Skin of body (tissue), 2 donors: ENCODE measurements around the gene CCM2L. TPM values are rescaled to one million over a fixed set of nuclear protein-coding genes. Genes with fewer than 3 reads are reported as not detected.

Experiments used
- DNase-seq: peaks from one replicate; lab custom pipeline; 2025; lab: John Stamatoyannopoulos, UW
- total RNA-seq: library from RNA; depleted of rRNA; stranded (reverse); fragments of >200 nt; gene quantifications from one replicate; pipeline ENCODE4 v1.2.3, GENCODE V29; 2014

The CCM2L gene
- total RNA-seq, 1 donor from 2014 or later: 3.0 TPM

DNA sequence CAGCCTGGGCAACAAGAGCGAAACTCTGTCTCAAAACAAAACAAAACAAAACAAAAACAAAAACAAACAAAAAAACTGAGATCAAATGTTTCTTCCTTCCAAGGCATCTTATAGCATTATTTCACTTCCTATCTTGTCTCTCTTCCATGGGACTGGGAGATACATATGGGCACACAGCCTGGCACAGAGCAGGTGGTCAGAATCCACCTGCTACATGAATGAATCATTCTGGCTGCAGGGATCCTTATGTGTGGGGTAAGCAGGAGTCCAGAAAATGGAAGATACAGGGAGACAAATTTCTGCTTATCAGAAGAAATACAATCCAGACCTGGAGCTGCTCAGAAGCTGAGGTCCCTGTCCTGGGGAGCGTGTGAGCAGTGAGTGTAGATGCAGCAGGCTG is 18.2 kb upstream of the CCM2L start:
- DNase-seq: no peak

DNA sequence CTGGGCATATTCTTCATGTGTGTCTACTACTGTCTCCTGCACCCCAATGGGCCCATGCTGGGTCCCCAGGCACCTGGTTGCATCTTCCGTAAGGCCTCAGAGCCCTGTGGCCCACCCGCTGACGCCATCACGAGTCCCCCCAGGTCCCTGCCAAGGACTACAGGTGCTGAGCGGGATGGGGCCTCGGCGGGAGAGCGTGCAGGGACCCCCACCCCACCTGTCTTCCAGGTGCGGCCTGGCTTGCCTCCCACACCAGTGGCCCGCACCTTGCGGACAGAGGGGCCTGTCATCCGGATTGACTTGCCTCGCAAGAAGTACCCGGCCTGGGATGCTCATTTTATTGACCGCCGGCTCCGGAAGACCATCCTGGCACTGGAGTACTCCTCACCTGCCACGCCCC is 13.2 kb upstream of the CCM2L start:
- no peak for DNase-seq

DNA sequence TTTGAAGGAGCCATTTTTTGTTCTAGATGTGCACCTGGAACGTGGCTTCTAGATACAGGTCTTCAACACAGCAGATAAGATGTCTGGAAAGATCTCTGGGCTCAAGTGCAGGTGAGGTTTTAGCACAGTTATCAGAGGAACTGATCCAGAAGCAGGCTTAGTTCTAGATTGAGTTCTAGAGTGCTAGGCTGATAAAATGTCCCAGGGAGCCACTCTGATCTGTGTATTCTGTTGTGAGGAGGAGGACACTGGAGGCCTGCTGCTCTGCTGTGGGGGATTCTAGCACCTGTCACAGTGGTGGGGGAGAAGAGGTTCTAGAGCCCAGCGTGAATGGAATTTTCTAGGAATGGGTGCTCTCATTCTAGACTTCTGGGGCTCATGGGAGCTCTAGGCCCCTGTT is 12.0 kb upstream of the CCM2L start:
- no peak for DNase-seq

DNA sequence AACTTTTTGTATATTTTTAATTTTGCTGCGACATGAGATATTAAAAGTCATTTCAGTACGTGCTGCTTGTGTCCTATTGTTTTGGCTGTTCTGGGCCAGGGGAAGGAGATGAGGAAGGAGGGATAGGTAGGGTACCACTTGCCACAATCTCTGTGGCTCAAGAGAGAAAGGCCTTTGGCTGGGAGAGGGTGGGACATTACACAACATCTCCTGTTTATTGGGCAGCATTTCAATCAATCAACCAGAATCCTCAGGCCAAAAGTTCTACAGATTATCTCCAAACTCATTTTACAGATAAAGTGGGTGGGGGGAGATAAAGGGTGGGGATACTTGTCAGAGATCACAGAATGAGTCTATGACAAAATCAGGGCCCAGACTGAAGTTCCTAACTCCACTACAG is 6.9 kb upstream of the CCM2L start:
- DNase-seq: no peak

DNA sequence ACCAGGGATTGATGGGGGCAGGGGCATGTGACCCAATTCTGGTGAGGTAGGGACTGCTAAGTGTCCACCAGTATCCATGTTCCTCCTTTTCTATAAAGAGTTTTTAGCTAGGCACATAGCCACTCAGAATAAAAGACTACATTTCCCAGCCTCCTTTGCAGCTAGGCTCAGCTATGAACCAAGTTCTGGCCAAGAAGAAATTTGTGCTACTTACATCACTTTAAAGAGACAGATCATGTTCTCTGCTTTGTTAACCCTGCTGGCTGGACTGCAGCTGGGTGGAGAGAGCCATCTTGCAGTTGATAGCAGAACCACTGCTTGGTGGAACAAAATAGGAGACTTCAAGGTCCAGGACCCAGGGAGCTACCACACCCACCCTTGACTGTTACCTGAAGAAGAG is 5.3 kb upstream of the CCM2L start:
- no peak for DNase-seq

DNA sequence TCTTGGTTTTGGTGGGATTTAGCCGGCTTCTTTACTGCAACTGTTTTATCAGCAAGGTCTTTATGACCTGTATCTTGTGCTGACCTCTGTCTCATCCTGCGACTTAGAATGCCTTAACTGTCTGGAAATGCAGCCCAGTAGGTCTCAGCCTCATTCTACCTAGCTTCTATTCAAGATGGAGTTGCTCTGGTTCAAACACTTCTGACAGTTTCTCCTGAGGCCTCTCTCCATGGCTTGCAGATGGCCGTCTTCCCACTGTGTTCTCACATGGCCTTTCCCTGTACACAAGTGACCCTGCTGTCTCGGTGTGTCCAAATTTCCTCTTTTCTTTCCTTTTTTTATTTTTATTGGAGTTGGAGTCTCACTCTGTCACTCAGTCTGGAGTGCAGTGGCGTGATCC is 4.2 kb upstream of the CCM2L start:
- DNase-seq: no peak

DNA sequence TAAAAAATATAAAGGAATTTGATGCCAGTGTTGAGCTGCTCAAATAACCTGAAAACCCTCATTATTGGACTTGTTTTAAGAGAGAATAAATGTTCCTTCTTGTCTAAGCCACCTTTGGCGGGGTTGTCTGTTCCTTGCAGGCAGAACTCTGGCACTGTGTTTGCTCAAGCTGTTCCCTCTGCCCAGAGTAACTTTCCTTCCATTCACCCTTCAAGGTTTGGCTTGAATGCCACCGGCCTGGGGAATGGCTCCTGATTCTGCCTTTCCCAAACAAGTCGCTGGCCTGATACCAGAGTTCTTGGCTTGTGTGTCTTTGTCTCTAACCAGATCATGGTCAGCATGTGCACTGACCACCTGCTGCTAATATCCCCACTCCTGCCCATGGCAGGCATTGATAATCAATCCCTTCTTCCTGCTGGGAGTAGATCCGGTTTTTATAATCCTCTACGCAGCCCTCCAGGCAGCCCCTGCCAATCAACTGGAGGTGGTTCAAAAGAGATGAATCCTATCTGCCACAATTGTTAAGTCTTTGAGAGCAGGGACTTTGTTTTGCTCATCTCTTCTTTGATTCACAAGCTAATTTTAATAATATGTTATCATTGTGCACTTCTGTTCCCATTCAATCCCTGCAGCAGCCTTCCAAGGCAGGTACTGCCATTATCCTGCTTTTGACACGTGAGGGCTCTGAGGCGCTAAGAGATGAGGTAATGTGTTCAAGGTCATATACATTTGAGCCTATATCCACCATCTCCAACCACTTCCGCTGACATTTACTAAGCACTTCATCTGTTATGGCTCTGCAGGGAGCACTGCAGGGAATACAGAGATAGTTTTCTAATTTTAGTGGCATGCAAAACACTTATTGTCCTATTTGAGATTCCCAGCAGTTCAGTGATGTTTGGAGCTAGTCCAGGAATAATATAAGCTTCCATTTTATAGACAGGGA is 3.1 kb upstream of the CCM2L start:
- DNase-seq: no peak

DNA sequence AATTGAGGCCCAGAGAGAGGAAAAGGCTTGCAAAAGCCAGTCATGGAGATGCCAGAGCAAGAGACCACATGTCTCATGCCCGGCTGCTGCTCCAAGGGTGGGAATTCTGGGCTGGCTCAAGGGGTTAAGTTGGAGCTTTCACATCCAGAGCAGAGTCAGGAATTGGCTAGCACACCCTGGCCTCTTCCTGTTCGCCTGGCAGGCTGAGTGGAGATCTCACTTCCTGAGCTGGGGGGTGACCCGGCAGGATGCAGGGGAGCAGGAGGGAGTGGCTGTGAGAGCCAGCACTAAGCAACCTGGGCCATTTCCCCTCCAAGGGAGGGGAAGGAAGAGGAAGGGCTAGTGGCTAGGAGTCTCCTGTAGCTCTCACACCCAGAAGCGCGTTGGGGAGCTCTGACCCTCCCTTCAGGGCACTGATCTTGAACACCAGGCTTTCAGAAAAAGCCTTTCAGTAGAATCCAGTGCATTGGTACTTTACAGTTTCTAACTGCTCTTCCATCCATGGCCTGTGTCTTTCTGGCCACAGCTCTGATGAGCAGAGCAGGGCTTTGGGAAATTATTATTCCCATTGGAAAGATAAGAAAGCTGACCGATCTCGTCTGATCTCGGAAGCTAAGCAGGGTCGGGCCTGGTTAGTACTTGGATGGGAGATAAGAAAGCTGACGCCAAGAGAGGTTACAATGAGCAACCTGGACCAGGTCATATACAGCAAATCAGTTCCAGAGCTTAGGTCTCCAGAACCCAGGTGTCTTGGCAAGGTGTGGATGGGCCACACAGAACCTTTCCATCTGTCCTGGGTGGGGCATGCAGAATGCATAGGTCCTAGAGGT is 2.2 kb upstream of the CCM2L start:
- peak; percentile 37 for DNase-seq

DNA sequence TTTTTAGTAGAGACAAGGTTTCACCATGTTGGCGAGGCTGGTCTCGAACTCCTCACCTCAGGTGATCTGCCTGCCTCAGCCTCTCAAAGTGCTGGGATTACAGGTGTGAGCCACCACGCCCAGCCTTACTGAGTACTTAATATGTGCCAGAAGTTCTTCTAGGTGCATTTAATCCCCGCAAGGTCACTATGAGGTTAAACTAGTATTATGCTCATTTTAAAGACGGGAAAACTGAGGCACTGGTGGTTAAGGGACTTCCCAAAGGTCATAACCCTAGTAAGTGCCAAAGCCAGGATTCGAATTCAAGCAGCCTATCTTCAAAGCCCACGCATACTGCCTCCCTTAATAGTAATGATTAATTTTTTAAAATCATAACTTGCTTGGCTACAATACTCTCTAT is 674 bp upstream of the CCM2L start:
- no peak for DNase-seq

DNA sequence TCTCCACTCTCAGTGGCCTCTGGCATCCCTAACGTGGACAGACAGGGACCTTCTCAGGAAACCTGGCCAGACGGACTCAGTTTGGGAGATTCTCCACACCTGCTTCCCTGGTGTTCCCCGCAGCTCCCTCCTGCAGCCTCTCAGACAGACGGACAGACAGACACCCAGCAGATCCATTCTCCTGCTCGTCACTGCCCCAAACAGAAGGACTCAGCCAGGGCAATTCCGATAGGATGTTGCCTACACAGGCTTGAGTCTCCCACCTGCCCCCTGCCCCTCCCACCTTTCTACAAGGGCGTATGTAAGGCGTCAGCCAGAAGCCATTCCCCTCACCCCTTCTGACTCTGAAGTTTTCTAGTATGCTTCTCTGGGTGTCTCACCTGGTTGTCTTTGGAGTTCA is 428 bp downstream of the CCM2L start:
- no peak for DNase-seq

DNA sequence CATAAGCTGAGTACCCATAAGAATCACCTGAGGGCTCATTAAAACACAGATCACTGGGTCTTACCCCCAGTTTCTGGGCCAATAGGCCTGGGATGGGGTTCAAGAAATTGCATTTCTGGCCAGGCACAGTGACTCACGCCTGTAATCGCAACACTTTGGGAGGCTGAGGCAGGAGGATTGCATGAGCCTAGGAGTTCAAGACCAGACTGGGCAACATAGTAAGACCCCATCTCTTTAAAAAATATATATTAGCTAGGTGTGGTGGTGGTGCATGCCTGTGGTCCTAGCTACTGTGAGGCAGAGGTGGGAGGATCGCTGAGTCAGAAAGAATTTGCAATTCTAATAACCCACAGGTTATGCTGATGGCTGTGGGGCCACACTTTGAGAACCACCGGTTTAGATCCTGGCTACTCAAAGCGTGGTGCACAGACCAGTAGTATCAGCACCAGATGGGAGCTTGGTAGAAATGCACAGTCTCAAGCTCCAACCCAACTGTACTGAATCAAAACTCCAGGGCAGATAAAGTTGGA is 2.0 kb downstream of the CCM2L start:
- no peak for DNase-seq

DNA sequence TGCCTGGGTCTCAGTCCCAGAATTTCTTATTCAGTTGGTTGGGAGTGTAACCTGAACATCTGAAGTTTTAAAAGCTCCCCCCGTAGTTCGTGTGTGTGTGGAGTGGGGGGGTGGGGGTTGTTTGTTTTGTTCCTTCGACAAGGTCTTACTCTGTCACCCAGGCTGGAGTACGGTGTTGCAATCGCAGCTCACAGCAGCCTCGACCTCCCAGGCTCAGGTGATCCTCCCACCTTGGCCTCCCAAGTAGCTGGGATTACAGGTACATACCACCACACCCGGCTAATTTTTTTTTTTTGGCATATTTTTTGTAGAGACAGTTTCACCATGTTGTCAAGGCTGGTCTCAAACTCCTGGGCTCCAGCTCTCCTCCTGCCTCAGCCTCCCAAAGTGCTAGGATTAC is 3.1 kb downstream of the CCM2L start:
- DNase-seq: no peak

DNA sequence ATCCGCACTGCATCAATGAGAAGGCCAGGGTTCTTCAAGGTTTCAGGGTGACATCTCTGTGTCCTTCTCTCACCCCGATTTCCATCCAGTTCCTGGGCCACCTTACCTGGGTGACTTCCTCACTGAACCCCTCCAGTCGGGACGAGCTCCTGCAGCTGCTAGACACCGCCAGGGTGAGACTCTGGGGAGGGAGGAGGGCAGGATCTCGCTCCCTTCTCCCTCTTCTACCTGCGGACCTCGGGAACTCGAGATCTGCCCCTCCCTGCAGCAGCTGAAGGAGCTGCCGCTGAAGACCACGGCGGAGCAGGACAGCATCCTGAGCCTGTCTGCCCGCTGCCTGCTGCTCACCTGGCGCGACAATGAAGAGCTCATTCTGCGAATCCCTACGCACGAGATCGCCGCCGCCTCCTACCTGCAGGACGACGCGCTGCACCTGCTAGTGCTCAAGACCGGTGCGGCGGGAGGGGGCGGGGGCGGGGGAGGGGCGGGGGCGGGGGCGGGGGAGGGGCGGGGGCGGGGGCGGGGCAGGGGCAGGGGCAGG is 7.5 kb downstream of the CCM2L start:
- no peak for DNase-seq

DNA sequence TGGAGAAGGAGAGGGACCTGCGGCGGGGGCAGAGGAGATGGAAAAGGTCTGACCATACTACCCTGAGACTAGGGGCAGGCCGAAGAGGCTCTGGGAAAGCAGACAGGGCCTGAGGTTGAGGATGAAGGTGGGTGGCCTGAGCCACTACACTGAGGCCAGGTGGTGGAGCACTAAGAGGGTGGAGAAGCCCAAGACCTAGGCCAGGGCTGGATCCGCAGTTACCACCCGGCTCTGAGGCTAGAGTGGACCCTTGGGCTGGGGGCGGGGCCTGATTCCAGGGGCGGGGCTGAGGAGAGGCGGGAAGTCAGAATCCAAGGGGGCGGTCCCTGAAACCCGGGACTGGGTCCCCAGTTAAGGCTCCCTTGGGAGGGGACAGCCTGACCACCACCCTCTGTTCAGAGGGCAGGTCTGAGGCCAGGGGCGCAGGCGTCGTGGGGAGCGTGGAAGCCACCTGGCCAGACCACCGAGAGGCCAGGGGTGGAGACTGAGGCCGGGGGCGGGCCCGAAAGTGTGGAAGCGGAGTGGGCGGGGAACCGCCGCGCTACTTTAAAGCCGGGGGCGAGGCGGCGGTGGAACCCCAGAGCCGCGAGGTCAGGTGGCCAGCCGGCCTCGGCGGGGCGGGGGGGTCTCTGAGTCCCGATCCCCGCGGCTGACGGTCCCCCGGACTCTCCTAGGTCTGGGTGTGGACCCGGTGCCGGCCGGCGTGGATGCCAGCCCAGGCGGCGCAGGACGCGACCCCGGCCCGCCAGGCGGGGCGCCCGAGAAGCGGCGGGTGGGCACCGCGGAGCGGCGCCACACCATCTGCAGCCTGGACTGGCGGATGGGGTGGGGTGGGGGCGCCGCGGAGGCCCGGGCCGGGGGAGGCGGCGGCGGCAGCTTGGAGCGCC is 8.3 kb downstream of the CCM2L start:
- no peak for DNase-seq

DNA sequence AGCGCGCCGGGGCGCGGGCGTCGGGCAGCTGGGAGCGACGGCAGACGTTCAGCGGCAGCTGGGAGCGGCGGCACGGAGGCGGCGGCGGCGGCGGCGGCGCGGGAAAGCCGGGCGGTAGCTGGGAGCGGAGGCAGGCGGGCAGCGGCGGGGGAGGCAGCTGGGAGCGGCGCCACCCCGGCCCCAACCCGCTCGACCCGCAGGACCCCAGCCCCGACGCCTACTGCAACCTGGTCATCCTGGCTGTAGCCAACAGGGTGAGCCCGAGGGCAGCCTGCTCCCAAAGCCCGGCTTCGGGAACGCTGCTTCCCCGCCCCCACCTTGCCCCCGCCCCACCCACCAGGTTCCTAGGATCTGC is 8.9 kb downstream of the CCM2L start:
- DNase-seq: no peak

DNA sequence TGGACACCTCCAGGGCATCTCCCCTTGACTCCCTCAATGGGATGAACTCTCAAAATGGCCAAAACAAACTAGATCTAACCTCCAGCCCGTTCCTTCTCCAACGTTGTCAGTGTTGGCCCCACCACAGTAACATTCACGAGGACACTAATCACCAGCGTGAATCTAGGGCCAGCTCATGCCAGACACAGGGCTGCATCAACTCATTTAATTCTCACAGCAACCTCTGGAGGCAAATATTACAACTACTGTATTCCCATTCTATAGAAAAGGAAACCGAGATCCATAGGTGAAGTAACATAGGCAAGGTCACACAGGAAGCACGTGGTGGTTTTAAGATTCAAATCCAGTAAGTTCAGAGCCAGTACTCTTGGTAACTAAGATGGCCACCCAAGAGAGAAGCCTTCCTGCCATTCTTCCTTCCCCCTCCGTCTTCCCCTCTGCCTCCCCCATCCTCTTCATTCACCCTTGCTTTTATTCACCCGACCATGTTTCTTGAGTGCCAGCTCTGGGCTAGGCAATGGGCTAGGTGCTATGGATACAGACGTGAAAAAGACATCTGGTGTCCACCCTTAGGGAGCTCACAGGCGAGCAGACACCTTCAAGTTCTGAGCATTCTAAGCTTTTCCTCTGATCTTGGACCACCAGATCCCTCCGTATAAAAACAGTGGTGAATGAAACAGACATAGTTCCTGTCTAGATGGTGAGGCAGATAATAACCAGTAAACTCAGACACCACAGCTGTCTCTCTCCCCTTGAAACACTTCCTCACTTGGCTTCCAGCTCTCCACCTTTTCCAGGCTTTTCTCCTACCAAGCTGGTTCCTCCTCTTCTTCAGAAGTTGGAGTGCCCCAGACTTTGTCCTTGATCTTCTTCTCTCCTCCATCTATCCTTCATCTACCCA is 9.6 kb downstream of the CCM2L start:
- DNase-seq: no peak

DNA sequence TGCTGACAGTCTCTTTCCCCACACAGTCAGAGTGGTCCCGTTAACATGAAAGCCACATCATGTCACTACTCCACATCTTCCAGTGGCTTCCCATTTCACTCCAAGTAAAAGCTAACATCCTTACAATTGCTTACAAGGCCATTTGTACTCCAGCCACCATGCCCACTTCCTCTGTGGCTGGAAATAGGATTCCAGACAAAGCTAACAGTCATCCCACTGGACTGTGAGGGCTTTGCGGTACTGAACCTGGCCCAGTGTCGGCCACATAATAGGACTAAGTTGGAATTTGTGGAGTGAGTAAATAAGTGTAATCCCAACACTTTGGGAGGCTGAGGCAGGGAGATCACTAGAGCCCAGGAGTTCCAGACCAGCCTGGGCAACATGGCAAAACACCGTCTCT is 10.9 kb downstream of the CCM2L start:
- DNase-seq: no peak

DNA sequence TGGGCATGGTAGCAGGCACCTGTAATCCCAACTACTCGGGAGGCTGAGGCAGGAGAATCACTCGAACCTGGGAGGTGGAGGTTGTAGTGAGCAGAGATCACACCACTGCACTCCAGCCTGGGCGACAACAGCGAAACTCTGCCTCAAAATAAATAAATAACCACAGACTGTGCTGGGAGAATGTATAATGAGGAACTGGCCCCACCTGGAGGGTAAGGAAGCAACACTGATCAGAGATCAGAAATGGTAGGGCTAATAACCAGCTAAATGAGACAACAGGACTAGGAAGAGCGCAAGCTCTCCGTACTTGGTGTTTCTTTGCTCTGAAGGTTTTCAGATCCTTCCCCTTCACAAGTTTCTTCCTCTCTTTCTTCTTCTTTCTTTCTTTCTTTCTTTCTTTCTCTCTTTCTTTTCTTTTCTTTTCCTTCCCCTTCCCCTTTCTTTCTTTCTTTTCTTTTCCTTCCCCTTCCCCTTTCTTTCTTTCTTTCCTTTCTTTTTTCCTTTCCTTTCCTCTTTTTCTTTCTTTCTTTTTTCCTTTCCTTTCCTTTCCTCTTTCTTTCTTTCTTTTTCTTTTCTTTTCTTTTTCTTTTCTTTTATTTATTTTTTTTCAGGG is 14.6 kb downstream of the CCM2L start:
- no peak for DNase-seq

DNA sequence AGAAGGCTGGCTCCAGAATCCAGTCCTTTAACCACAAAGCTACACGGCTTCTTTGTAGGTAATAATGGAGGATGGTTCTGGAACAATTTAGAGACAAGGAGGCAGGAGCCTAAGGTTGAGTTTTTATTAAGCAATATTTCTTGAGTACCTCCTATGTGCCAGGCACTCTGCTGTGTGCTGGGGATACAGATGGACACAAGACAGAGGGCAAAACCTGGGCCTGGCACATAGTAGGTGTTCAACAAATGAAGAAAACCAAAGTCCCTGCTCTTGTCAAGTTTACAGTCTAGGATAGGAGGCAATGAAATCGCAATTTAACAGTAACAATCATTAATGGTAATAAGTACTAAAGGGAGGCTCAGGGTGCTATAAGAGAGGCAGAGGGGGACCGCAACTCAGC is 17.4 kb downstream of the CCM2L start:
- no peak for DNase-seq
